Activated naive CD4-positive, alpha-beta T cell treated with Interleukin-2 at 50 U/mL for 16 hours (primary cell): Measurements from ENCODE around the gene UMPS.
"Not testable (repeated sequence)": the region's sequence is repeated elsewhere in the genome, so short reads cannot be mapped to it uniquely, and the experiment has no call there.

Source experiments
- DNase-seq: peaks from one replicate; pipeline ENCODE4 v3.0.0-alpha.2; 2020

The UMPS gene

GRCh38 chr3:124781476-124782376 is 51.5 kb downstream of the UMPS start:
- DNase-seq, result no peak

- not testable (repeated sequence) for DNase-seq
These were observed 52.1 kb downstream of the UMPS start for GRCh38 chr3:124782377-124782712.

GRCh38 chr3:124783696-124784095 is 53.4 kb downstream of the UMPS start:
- no peak for DNase-seq

- no peak for DNase-seq
These were observed 54.6 kb downstream of the UMPS start for GRCh38 chr3:124784686-124785382.

GRCh38 chr3:124785973-124786372 is 55.7 kb downstream of the UMPS start:
- DNase-seq, result no peak

- DNase-seq, result no peak
These were observed 56.4 kb downstream of the UMPS start for GRCh38 chr3:124786511-124787241.

- no peak for DNase-seq
These were observed 57.4 kb downstream of the UMPS start for GRCh38 chr3:124787476-124788195.

GRCh38 chr3:124788254-124788745 is 58.0 kb downstream of the UMPS start:
- DNase-seq, result no peak

GRCh38 chr3:124789103-124789502 is 58.9 kb downstream of the UMPS start:
- not testable (repeated sequence) for DNase-seq

- no peak for DNase-seq
These were observed 60.9 kb downstream of the UMPS start for GRCh38 chr3:124791142-124791541.

GRCh38 chr3:124791639-124792151 is 61.4 kb downstream of the UMPS start:
- DNase-seq, result no peak

- no peak for DNase-seq
These were observed 62.2 kb downstream of the UMPS start for GRCh38 chr3:124792341-124793040.

- no peak for DNase-seq
These were observed 62.9 kb downstream of the UMPS start for GRCh38 chr3:124793054-124793739.

GRCh38 chr3:124796477-124796876 is 66.2 kb downstream of the UMPS start:
- no peak for DNase-seq

GRCh38 chr3:124797426-124797945 is 67.2 kb downstream of the UMPS start:
- DNase-seq, result no peak
